Measurements from ENCODE around the gene UTF1. TPM values are rescaled to one million over a fixed set of nuclear protein-coding genes. Genes with fewer than 3 reads are reported as not detected.

The UTF1 gene
- total RNA-seq, 4 donors from 2014 or later, result not detected

GRCh38 chr10:133213641-133214467 is 16.2 kb upstream of the UTF1 start:
- no peak for TF ChIP-seq CTCF (IDR thresholded peaks at IDR 0.05)
- no peak for TF ChIP-seq POLR2A (IDR thresholded peaks at IDR 0.05)
- Histone ChIP-seq H3K36me3 (no peaks in the 10 kb centered on the region), H3K9me3 (no peaks in the 10 kb centered on the region), H3K4me3 (no peak overlapping the region), H3K27ac (no peak overlapping the region), H3K27me3 (no peaks in the 10 kb centered on the region), H3K4me1 (no peaks in the 10 kb centered on the region)
- DNase-seq, result no peak
- intact Hi-C loops (cut with DNase I; ENCODE audit: low total_unique reads), result no loop called here

GRCh38 chr10:133214468-133215410 is 15.3 kb upstream of the UTF1 start:
- intact Hi-C loops (cut with DNase I; ENCODE audit: low total_unique reads), result no loop called here
- Histone ChIP-seq H3K4me1 (no peaks in the 10 kb centered on the region), H3K36me3 (no peaks in the 10 kb centered on the region), H3K27ac (no peak overlapping the region), H3K4me3 (no peak overlapping the region), H3K27me3 (no peaks in the 10 kb centered on the region), H3K9me3 (no peaks in the 10 kb centered on the region)
- DNase-seq, result no peak
- TF ChIP-seq POLR2A (IDR thresholded peaks at IDR 0.05), result no peak
- TF ChIP-seq CTCF (IDR thresholded peaks at IDR 0.05), result no peak

GRCh38 chr10:133215586-133215985 is 14.4 kb upstream of the UTF1 start:
- DNase-seq, result no peak
- no peaks in the 10 kb centered on the region for H3K9me3 ChIP-seq
- no peak overlapping the region for H3K27ac ChIP-seq
- intact Hi-C loops (cut with DNase I; ENCODE audit: low total_unique reads), result no loop called here
- no peaks in the 10 kb centered on the region for H3K27me3 ChIP-seq
- TF ChIP-seq POLR2A (IDR thresholded peaks at IDR 0.05) (no peak), CTCF (IDR thresholded peaks at IDR 0.05) (no peak)
- no peaks in the 10 kb centered on the region for H3K36me3 ChIP-seq
- no peaks in the 10 kb centered on the region for H3K4me1 ChIP-seq
- H3K4me3 ChIP-seq, result no peak overlapping the region

GRCh38 chr10:133216776-133217175 is 13.2 kb upstream of the UTF1 start:
- DNase-seq, result no peak
- Histone ChIP-seq H3K27me3 (no peaks in the 10 kb centered on the region), H3K4me1 (no peaks in the 10 kb centered on the region), H3K27ac (no peak overlapping the region), H3K4me3 (no peak overlapping the region), H3K36me3 (no peaks in the 10 kb centered on the region), H3K9me3 (no peaks in the 10 kb centered on the region)
- no peak for TF ChIP-seq POLR2A (IDR thresholded peaks at IDR 0.05)
- TF ChIP-seq CTCF (IDR thresholded peaks at IDR 0.05), result no peak
- intact Hi-C loops (cut with DNase I; ENCODE audit: low total_unique reads), result no loop called here

Data from uterus (tissue), 4 donors.